Muscle of back (tissue), 11 donors: Measurements from ENCODE around the gene APBA2. TPM values are rescaled to one million over a fixed set of nuclear protein-coding genes. Genes with fewer than 3 reads are reported as not detected.

Experiments used
- DNase-seq, 3 donors: peaks; one replicate each; pipeline versions ENCODE4 v3.0.0 to v3.0.0-alpha.2; 2013
- polyA plus RNA-seq, 10 donors: library from polyadenylated mRNA; unstranded; fragments of 120-200 nt; gene quantifications; one replicate each; pipeline ENCODE4 v1.2.1, GENCODE V29; 2013; ENCODE audit not compliant: insufficient read length in 10 of 10

The APBA2 gene
- polyA plus RNA-seq, 10 donors = 3.1 to 12.7 (median 4.7) TPM

- DNase-seq = no peak
Observed at GRCh38 chr15:28915041-28915810, 29.5 kb downstream of the APBA2 start.

- no peak for DNase-seq
Observed at GRCh38 chr15:28915935-28916334, 30.2 kb downstream of the APBA2 start.

- DNase-seq = no peak
Observed at GRCh38 chr15:28917791-28918140, 32.0 kb downstream of the APBA2 start.

GRCh38 chr15:28918141-28918983, 32.6 kb downstream of the APBA2 start:
- no peak for DNase-seq

GRCh38 chr15:28919201-28919635, 33.4 kb downstream of the APBA2 start:
- DNase-seq = no peak

- DNase-seq = no peak
Observed at GRCh38 chr15:28919679-28920655, 34.2 kb downstream of the APBA2 start.

- DNase-seq = no peak
Observed at GRCh38 chr15:28920781-28921331, 35.1 kb downstream of the APBA2 start.

- DNase-seq = no peak
Observed at GRCh38 chr15:28921336-28921735, 35.6 kb downstream of the APBA2 start.

GRCh38 chr15:28921919-28922706, 36.3 kb downstream of the APBA2 start:
- no peak for DNase-seq

GRCh38 chr15:28922707-28923012, 36.9 kb downstream of the APBA2 start:
- no peak for DNase-seq

- no peak for DNase-seq
Observed at GRCh38 chr15:28923726-28924280, 38.0 kb downstream of the APBA2 start.

- no peak for DNase-seq
Observed at GRCh38 chr15:28927043-28927442, 41.3 kb downstream of the APBA2 start.

- no peak for DNase-seq
Observed at GRCh38 chr15:28929200-28929599, 43.4 kb downstream of the APBA2 start.

- no peak for DNase-seq
Observed at GRCh38 chr15:28930011-28930410, 44.2 kb downstream of the APBA2 start.

GRCh38 chr15:28930476-28931291, 44.9 kb downstream of the APBA2 start:
- DNase-seq = no peak

- DNase-seq = no peak
Observed at GRCh38 chr15:28931828-28932227, 46.1 kb downstream of the APBA2 start.

GRCh38 chr15:28932361-28932760, 46.6 kb downstream of the APBA2 start:
- DNase-seq = no peak

- no peak for DNase-seq
Observed at GRCh38 chr15:28933710-28934445, 48.1 kb downstream of the APBA2 start.

GRCh38 chr15:28934645-28935044, 48.9 kb downstream of the APBA2 start:
- DNase-seq = no peak
